ENCODE results near the gene PARD6B.
"Not testable (repeated sequence)": the region's sequence is repeated elsewhere in the genome, so short reads cannot be mapped to it uniquely, and the experiment has no call there.

The PARD6B gene

GRCh38 chr20:50703651-50704438 lies 27.5 kb upstream of the PARD6B start:
- not testable (repeated sequence) for DNase-seq (ENCODE audit: low read depth)

GRCh38 chr20:50704514-50704913 lies 26.9 kb upstream of the PARD6B start:
- no peak for DNase-seq (ENCODE audit: low read depth)

GRCh38 chr20:50704971-50705370 lies 26.4 kb upstream of the PARD6B start:
- DNase-seq (ENCODE audit: low read depth): no peak

GRCh38 chr20:50708845-50709635 lies 22.3 kb upstream of the PARD6B start:
- no peak for DNase-seq (ENCODE audit: low read depth)

GRCh38 chr20:50709636-50709973 lies 21.8 kb upstream of the PARD6B start:
- DNase-seq (ENCODE audit: low read depth): no peak

GRCh38 chr20:50710492-50711063 lies 20.8 kb upstream of the PARD6B start:
- no peak for DNase-seq (ENCODE audit: low read depth)

- no peak for DNase-seq (ENCODE audit: low read depth)
These were observed 20.1 kb upstream of the PARD6B start for GRCh38 chr20:50711113-50711825.

GRCh38 chr20:50712771-50713656 lies 18.4 kb upstream of the PARD6B start:
- DNase-seq (ENCODE audit: low read depth): no peak

- DNase-seq (ENCODE audit: low read depth): no peak
These were observed 17.7 kb upstream of the PARD6B start for GRCh38 chr20:50713657-50714101.

- not testable (repeated sequence) for DNase-seq (ENCODE audit: low read depth)
These were observed 17.0 kb upstream of the PARD6B start for GRCh38 chr20:50714426-50714825.

GRCh38 chr20:50715694-50716093 lies 15.7 kb upstream of the PARD6B start:
- no peak for DNase-seq (ENCODE audit: low read depth)

- no peak for DNase-seq (ENCODE audit: low read depth)
These were observed 14.9 kb upstream of the PARD6B start for GRCh38 chr20:50716518-50716917.

GRCh38 chr20:50717312-50717711 lies 14.1 kb upstream of the PARD6B start:
- no peak for DNase-seq (ENCODE audit: low read depth)

GRCh38 chr20:50717974-50718761 lies 13.2 kb upstream of the PARD6B start:
- no peak for DNase-seq (ENCODE audit: low read depth)

GRCh38 chr20:50719328-50719727 lies 12.1 kb upstream of the PARD6B start:
- DNase-seq (ENCODE audit: low read depth): no peak

GRCh38 chr20:50720026-50720425 lies 11.4 kb upstream of the PARD6B start:
- no peak for DNase-seq (ENCODE audit: low read depth)

GRCh38 chr20:50720582-50720981 lies 10.8 kb upstream of the PARD6B start:
- DNase-seq (ENCODE audit: low read depth): no peak

- DNase-seq (ENCODE audit: low read depth): no peak
These were observed 9.5 kb upstream of the PARD6B start for GRCh38 chr20:50721881-50722281.

- no peak for DNase-seq (ENCODE audit: low read depth)
These were observed 8.8 kb upstream of the PARD6B start for GRCh38 chr20:50722424-50723155.

- no peak for DNase-seq (ENCODE audit: low read depth)
These were observed 7.7 kb upstream of the PARD6B start for GRCh38 chr20:50723672-50724071.

Data from stimulated activated CD8-positive, alpha-beta memory T cell treated with anti-CD3 and anti-CD28 coated beads, Interleukin-15, amount 100 ng/mL, for 1 hour (primary cell).